ENCODE results near the gene CDKN1A. TPM values are rescaled to one million over a fixed set of nuclear protein-coding genes. Genes with fewer than 3 reads are reported as not detected.
A peak's percentile ranks its signal among the peaks of the same experiment; 100 is the strongest.

The CDKN1A gene
- total RNA-seq, 5 donors from 2014 or later (not counting 1 experiment from before 2014, with no cell fraction given): 9.6 to 88.9 (median 11.8) TPM

DNA sequence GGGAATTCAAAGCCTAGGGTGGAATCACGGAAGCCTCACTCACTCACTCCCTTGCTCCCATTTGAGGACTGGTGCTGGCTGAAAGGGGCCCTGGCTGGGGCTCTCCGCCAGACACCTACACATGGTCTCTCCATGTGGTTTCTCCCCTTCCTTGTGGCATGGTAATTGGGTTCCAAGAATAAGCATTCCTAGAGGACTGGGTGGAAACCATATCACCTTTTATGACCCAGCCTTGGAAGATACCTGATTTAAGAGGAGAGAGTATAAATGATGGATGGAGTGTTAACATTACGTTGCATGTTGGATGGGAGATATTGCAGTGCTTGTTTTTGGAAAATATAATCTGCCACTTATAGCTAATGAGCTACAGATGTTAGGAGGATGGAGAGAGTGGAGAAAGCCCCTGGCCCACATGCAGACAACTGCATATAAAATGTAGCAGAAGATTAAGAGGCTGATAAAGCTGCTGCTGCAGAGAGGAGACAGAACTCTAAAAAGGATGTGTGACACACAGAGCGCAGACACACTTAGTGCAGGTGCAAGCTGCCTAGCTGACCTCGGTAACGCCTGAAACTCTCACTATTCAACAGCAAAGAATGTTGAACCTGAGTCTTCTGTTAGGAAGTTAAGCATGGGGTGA is 23.3 kb upstream of the CDKN1A start:
- Histone ChIP-seq H3K36me3 (ENCODE audit: control insufficient read depth in 2 of 2, extremely low read depth in 1 of 2, insufficient read depth in 1 of 2, low read length in 1 of 2) (no peaks in the 10 kb centered on the region), H3K27ac (ENCODE audit: low read length) (no peak overlapping the region), H3K4me1 (ENCODE audit: control insufficient read depth in 1 of 2, extremely low read depth in 1 of 2, insufficient read depth in 2 of 2, low read length in 2 of 2) (no peaks in the 10 kb centered on the region), H3K9me3 (no peaks in the 10 kb centered on the region), H3K4me3 (ENCODE audit: control insufficient read depth in 1 of 2, extremely low read depth in 1 of 2, low read length in 1 of 2) (no peak overlapping the region), H3K27me3 (replicated peaks in 1 of 2; ENCODE audit: control insufficient read depth in 2 of 2, extremely low read depth in 1 of 2, insufficient read depth in 2 of 2, low read length in 1 of 2) (peaks cover 2 to 23% of the 10 kb centered on the region in 2 experiments)
- ChIA-PET CTCF (interaction anchor here in 1 of 2 donors (0.5 to 1.4 kb wide), 4 partner anchors 40 to 195 kb away, joined by 3 to 4 read pairs (median 4); no protein-coding TSS in a partner anchor), POLR2A (no interaction called here)
- H3K4me1 Mint-ChIP-seq: no peaks in the 10 kb centered on the region
- no peaks in the 10 kb centered on the region for H3K9me3 Mint-ChIP-seq
- WGBS (ENCODE audit: insufficient coverage): 80% methylated on average over 1 of the region's 6 CpGs
- peaks cover 39 to 43% of the 10 kb centered on the region in 2 donors for H3K27me3 Mint-ChIP-seq
- no peaks in the 10 kb centered on the region for H3K36me3 Mint-ChIP-seq
- H3K27ac Mint-ChIP-seq: no peak overlapping the region
- ATAC-seq (replicated peaks in 1 of 4): no peak
- H3K4me3 Mint-ChIP-seq: no peak overlapping the region
- DNase-seq: no peak

DNA sequence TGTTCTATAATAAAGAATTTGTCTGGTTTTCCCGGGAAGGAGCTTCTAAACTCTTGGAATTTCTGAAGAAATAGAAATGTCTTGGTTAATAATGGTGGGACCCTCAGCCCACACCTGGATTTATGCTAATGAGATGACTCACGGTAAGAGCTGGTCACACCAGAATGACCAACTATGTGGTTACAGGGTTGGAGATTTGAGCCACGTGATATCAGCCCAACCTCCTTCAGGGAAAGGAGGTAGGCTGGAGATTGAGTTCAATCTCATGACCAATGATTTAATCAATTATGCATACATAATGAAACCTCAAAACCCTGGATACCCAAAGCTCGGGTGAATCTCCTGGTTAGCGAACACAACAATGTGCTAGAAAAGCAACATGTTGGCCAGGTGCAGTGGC is 22.1 kb upstream of the CDKN1A start:
- Histone ChIP-seq H3K4me3 (ENCODE audit: control insufficient read depth in 1 of 2, extremely low read depth in 1 of 2, low read length in 1 of 2) (no peak overlapping the region), H3K27me3 (replicated peaks in 1 of 2; ENCODE audit: control insufficient read depth in 2 of 2, extremely low read depth in 1 of 2, insufficient read depth in 2 of 2, low read length in 1 of 2) (peaks cover 6 to 31% of the 10 kb centered on the region in 2 experiments), H3K36me3 (ENCODE audit: control insufficient read depth in 2 of 2, extremely low read depth in 1 of 2, insufficient read depth in 1 of 2, low read length in 1 of 2) (no peaks in the 10 kb centered on the region), H3K9me3 (no peaks in the 10 kb centered on the region), H3K4me1 (ENCODE audit: control insufficient read depth in 1 of 2, extremely low read depth in 1 of 2, insufficient read depth in 2 of 2, low read length in 2 of 2) (no peaks in the 10 kb centered on the region), H3K27ac (ENCODE audit: low read length) (no peak overlapping the region)
- WGBS (ENCODE audit: insufficient coverage): 69% methylated on average over 2 of the region's 5 CpGs
- ATAC-seq (replicated peaks in 1 of 4) (no peak), DNase-seq (no peak)
- Mint-ChIP-seq H3K4me3 (no peak overlapping the region), H3K27ac (no peak overlapping the region), H3K4me1 (no peaks in the 10 kb centered on the region), H3K36me3 (no peaks in the 10 kb centered on the region), H3K9me3 (no peaks in the 10 kb centered on the region), H3K27me3 (peaks cover 41 to 45% of the 10 kb centered on the region in 2 donors)
- POLR2A ChIA-PET: no interaction called here
- CTCF ChIA-PET: interaction anchor here in 1 of 2 donors (1.4 kb wide), 1 partner anchor 42 kb away, joined by 4 read pairs; no protein-coding TSS in a partner anchor

DNA sequence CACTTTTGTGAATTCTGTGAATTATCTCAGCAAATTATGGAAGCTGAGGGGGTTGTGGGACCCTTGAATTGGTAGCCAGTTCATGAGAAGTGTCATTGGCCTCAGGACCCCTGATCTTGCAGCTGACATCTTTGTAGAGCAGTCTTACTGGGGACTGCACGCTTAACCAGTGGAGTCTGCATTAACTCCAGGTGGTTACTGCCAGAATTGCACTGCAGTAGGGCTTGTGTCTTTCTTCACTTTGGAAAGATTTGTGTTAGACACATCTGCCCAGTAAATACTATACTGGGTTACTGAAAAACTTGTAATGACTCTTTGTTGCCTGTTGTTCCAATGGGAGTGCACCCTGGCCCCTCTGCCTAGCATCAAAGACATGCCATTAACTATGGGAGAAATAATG is 21.2 kb upstream of the CDKN1A start:
- no peak overlapping the region for H3K27ac Mint-ChIP-seq
- POLR2A ChIA-PET: no interaction called here
- peaks cover under 1 to 3% of the 10 kb centered on the region in 2 experiments for H3K4me1 ChIP-seq (ENCODE audit: control insufficient read depth in 1 of 2, extremely low read depth in 1 of 2, insufficient read depth in 2 of 2, low read length in 2 of 2)
- peaks cover 40 to 41% of the 10 kb centered on the region in 2 donors for H3K27me3 Mint-ChIP-seq
- H3K4me1 Mint-ChIP-seq: peaks cover 0 to 4% (median 2%) of the 10 kb centered on the region in 3 donors
- no peaks in the 10 kb centered on the region for H3K36me3 Mint-ChIP-seq
- DNase-seq (no peak), ATAC-seq (replicated peaks in 1 of 4) (no peak)
- CTCF ChIA-PET: interaction anchor here in 1 of 2 donors (0.7 kb wide), 1 partner anchor 663 kb away, joined by 4 read pairs; no protein-coding TSS in a partner anchor
- H3K27ac ChIP-seq (ENCODE audit: low read length): no peak overlapping the region
- no peaks in the 10 kb centered on the region for H3K36me3 ChIP-seq (ENCODE audit: control insufficient read depth in 2 of 2, extremely low read depth in 1 of 2, insufficient read depth in 1 of 2, low read length in 1 of 2)
- H3K9me3 Mint-ChIP-seq: no peaks in the 10 kb centered on the region
- 86% methylated on average over 1 of the region's 1 CpG for WGBS (ENCODE audit: insufficient coverage)
- H3K9me3 ChIP-seq: no peaks in the 10 kb centered on the region
- H3K4me3 Mint-ChIP-seq: no peak overlapping the region
- no peak overlapping the region for H3K4me3 ChIP-seq (ENCODE audit: control insufficient read depth in 1 of 2, extremely low read depth in 1 of 2, low read length in 1 of 2)
- peaks cover 6 to 27% of the 10 kb centered on the region in 2 experiments for H3K27me3 ChIP-seq (replicated peaks in 1 of 2; ENCODE audit: control insufficient read depth in 2 of 2, extremely low read depth in 1 of 2, insufficient read depth in 2 of 2, low read length in 1 of 2)

DNA sequence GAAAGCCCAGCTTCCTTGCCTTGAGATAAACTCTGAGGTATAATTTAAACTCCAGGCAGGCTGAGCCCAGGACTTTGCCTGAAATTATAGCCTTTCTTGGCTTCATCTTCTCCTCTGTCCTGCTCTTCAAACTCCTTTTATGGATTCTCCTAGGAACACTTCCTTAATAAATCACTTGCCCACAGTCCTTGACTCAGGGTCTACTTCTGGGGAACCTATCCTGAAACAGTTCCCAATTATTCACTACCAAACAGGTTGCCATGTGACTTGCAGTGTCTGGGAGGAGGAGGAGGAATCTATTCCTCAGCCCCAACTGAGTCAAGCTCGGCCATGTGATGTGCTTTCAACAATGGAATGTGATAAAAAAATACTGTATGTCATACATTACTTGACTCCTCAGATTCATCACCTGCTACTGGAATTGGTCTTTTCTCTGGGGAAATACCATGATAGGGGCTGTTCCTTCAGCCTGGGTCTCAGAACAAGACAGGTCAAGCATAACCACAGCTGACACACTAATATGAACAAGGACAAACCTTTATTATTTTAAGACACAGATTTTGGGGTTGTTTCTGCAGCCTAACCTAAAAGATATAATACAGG is 20.5 kb upstream of the CDKN1A start:
- peaks cover 6 to 33% of the 10 kb centered on the region in 2 experiments for H3K27me3 ChIP-seq (replicated peaks in 1 of 2; ENCODE audit: control insufficient read depth in 2 of 2, extremely low read depth in 1 of 2, insufficient read depth in 2 of 2, low read length in 1 of 2)
- Mint-ChIP-seq H3K36me3 (no peaks in the 10 kb centered on the region), H3K27me3 (peaks cover 41 to 42% of the 10 kb centered on the region in 2 donors), H3K4me1 (peaks cover 0 to 12% (median 10%) of the 10 kb centered on the region in 3 donors), H3K9me3 (no peaks in the 10 kb centered on the region), H3K4me3 (no peak overlapping the region), H3K27ac (no peak overlapping the region)
- no peak overlapping the region for H3K4me3 ChIP-seq (ENCODE audit: control insufficient read depth in 1 of 2, extremely low read depth in 1 of 2, low read length in 1 of 2)
- H3K27ac ChIP-seq (ENCODE audit: low read length): no peak overlapping the region
- H3K9me3 ChIP-seq: no peaks in the 10 kb centered on the region
- no peaks in the 10 kb centered on the region for H3K36me3 ChIP-seq (ENCODE audit: control insufficient read depth in 2 of 2, extremely low read depth in 1 of 2, insufficient read depth in 1 of 2, low read length in 1 of 2)
- POLR2A ChIA-PET: no interaction called here
- DNase-seq: no peak
- WGBS (ENCODE audit: insufficient coverage): no CpG with 5 or more reads among the region's 1 CpG
- no peak for ATAC-seq (replicated peaks in 1 of 4)
- peaks cover 7 to 10% of the 10 kb centered on the region in 2 experiments for H3K4me1 ChIP-seq (ENCODE audit: control insufficient read depth in 1 of 2, extremely low read depth in 1 of 2, insufficient read depth in 2 of 2, low read length in 2 of 2)
- CTCF ChIA-PET: no interaction called here

DNA sequence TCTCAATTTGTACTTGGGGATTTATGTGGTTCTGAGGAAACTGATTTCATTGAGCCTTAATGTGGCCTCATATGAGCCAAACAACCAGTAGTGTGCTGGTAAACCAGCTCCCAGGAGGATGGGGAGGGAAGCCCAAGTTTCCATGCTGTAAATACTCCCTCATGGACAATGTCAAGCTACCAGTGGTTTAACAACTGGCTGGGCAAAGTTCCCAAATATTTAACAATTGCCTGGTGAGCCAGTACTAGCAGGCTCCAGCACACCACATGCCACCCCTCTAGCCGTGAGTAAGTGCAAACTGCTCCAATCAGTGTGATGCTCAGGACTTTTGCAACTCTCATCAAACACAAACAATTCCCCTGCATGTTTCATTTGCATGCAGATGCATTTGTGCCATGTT is 19.2 kb upstream of the CDKN1A start:
- H3K4me3 Mint-ChIP-seq: no peak overlapping the region
- no peak for DNase-seq
- H3K4me1 ChIP-seq (ENCODE audit: control insufficient read depth in 1 of 2, extremely low read depth in 1 of 2, insufficient read depth in 2 of 2, low read length in 2 of 2): peaks cover 7 to 11% of the 10 kb centered on the region in 2 experiments
- H3K36me3 ChIP-seq (ENCODE audit: control insufficient read depth in 2 of 2, extremely low read depth in 1 of 2, insufficient read depth in 1 of 2, low read length in 1 of 2): no peaks in the 10 kb centered on the region
- no peaks in the 10 kb centered on the region for H3K9me3 ChIP-seq
- H3K4me3 ChIP-seq (ENCODE audit: control insufficient read depth in 1 of 2, extremely low read depth in 1 of 2, low read length in 1 of 2): no peak overlapping the region
- peaks cover 39 to 40% of the 10 kb centered on the region in 2 donors for H3K27me3 Mint-ChIP-seq
- peaks cover 0 to 17% (median 16%) of the 10 kb centered on the region in 3 donors for H3K4me1 Mint-ChIP-seq
- no peak overlapping the region for H3K27ac ChIP-seq (ENCODE audit: low read length)
- no peaks in the 10 kb centered on the region for H3K9me3 Mint-ChIP-seq
- ChIA-PET POLR2A (interaction anchor here in 1 of 2 donors (1.0 kb wide), 1 partner anchor 59 kb away, joined by 7 read pairs; no protein-coding TSS in a partner anchor), CTCF (no interaction called here)
- H3K36me3 Mint-ChIP-seq: no peaks in the 10 kb centered on the region
- WGBS (ENCODE audit: insufficient coverage): no CpG with 5 or more reads among the region's 1 CpG
- H3K27ac Mint-ChIP-seq: no peak overlapping the region
- no peak for ATAC-seq (replicated peaks in 1 of 4)
- peaks cover 6 to 29% of the 10 kb centered on the region in 2 experiments for H3K27me3 ChIP-seq (replicated peaks in 1 of 2; ENCODE audit: control insufficient read depth in 2 of 2, extremely low read depth in 1 of 2, insufficient read depth in 2 of 2, low read length in 1 of 2)

DNA sequence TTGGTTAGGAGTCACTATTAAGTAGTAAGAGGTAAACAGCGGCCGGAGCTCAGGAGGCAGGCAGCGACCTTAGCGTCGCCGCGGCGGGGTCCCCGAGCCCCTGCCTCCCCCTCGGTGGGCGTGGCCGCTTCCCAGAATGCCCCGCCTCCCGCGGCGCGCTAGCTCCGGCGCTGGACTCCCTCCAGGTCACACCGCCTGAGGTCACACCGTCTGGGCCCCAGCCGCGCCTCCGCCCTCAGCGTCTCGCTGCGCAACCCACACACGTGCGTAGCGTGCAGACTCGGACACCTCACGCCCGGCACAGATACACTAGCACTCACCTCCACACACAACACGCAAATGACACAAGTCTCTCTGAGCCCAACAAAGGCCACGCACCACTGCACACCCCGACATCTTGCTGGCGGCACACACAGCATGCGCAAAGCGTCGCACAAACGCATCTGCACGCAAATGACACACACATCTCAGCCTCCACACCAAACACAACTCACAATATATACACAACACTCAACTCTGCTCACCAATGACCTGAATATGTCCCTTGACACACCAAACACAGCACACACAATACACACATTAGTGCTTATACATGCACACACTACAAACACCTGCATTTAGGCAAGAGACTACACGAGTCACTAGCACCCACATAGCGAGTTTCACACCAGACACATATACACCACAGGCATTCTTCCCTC is 17.6 kb upstream of the CDKN1A start:
- Histone ChIP-seq H3K4me3 (ENCODE audit: control insufficient read depth in 1 of 2, extremely low read depth in 1 of 2, low read length in 1 of 2) (peak overlapping the region in 1 of 2 donors; percentile 12), H3K27ac (ENCODE audit: low read length) (no peak overlapping the region), H3K27me3 (replicated peaks in 1 of 2; ENCODE audit: control insufficient read depth in 2 of 2, extremely low read depth in 1 of 2, insufficient read depth in 2 of 2, low read length in 1 of 2) (peaks cover 6 to 23% of the 10 kb centered on the region in 2 experiments), H3K9me3 (no peaks in the 10 kb centered on the region), H3K36me3 (ENCODE audit: control insufficient read depth in 2 of 2, extremely low read depth in 1 of 2, insufficient read depth in 1 of 2, low read length in 1 of 2) (no peaks in the 10 kb centered on the region), H3K4me1 (ENCODE audit: control insufficient read depth in 1 of 2, extremely low read depth in 1 of 2, insufficient read depth in 2 of 2, low read length in 2 of 2) (peaks cover 7 to 11% of the 10 kb centered on the region in 2 experiments)
- no peak for DNase-seq
- Mint-ChIP-seq H3K4me1 (peaks cover 0 to 18% (median 17%) of the 10 kb centered on the region in 3 donors), H3K27me3 (peaks cover 31 to 33% of the 10 kb centered on the region in 2 donors), H3K36me3 (no peaks in the 10 kb centered on the region), H3K27ac (no peak overlapping the region), H3K4me3 (no peak overlapping the region), H3K9me3 (no peaks in the 10 kb centered on the region)
- ChIA-PET CTCF (no interaction called here), POLR2A (no interaction called here)
- ATAC-seq (replicated peaks in 1 of 4): no peak
- 49% methylated on average over 44 of the region's 44 CpGs for WGBS (ENCODE audit: insufficient coverage)
